Chondrocyte (in vitro differentiated cells): ENCODE data around the gene PTPRN2. TPM values are rescaled to one million over a fixed set of nuclear protein-coding genes. Genes with fewer than 3 reads are reported as not detected.

ENCODE experiments used
- DNase-seq: peaks from one replicate; pipeline ENCODE4 v3.0.0; 2021; ENCODE audit warnings: mixed read lengths, low spot score
- H3K27ac Mint-ChIP-seq: one replicate; pipeline ENCODE4 v1.8.0; 2021; ENCODE audit warnings: mild to moderate bottlenecking, moderate library complexity, mixed read lengths; ENCODE audit not compliant: unreplicated experiment
- H3K27me3 Mint-ChIP-seq: 2 replicates; pipeline ENCODE4 v1.8.0; 2021; ENCODE audit warnings: low read depth, mixed read lengths
- H3K36me3 Mint-ChIP-seq: 2 replicates; pipeline ENCODE4 v1.8.0; 2021; ENCODE audit warnings: low read depth, mixed read lengths
- H3K4me1 Mint-ChIP-seq: 2 replicates; pipeline ENCODE4 v1.8.0; 2021; ENCODE audit warnings: low read depth, mild to moderate bottlenecking, mixed read lengths
- H3K4me3 Mint-ChIP-seq: one replicate; pipeline ENCODE4 v1.8.0; 2021; ENCODE audit warnings: mild to moderate bottlenecking, moderate library complexity, mixed read lengths; ENCODE audit not compliant: unreplicated experiment
- H3K9me3 Mint-ChIP-seq: 2 replicates; pipeline ENCODE4 v1.8.0; 2021; ENCODE audit warnings: low read depth, mixed read lengths
- CTCF ChIP-seq: fragments of 200-600 bp; sonication (generic); IDR thresholded peaks from 2 replicates; pipeline ENCODE4 v1.5.0; 2021; ENCODE audit warnings: antibody characterized with exemption, mild to moderate bottlenecking, moderate library complexity
- total RNA-seq: library from RNA; stranded (reverse); gene quantifications from 3 replicates; pipeline ENCODE4 v1.2.1, GENCODE V29; 2021

The PTPRN2 gene
- total RNA-seq, 1 donor from 2014 or later = 0.30 TPM

GRCh38 chr7:158368449-158368848 lies 219.2 kb downstream of the PTPRN2 start:
- no peak for TF ChIP-seq CTCF
- H3K27me3 Mint-ChIP-seq = no peaks in the 10 kb centered on the region
- H3K27ac Mint-ChIP-seq = no peak overlapping the region

GRCh38 chr7:158367634-158367982 lies 220.0 kb downstream of the PTPRN2 start:
- no peak for DNase-seq
- H3K4me1 Mint-ChIP-seq = no peaks in the 10 kb centered on the region
- H3K27me3 Mint-ChIP-seq = no peaks in the 10 kb centered on the region
- H3K4me3 Mint-ChIP-seq = no peak overlapping the region
- no peak for TF ChIP-seq CTCF
- H3K27ac Mint-ChIP-seq = no peak overlapping the region
- peaks cover 7% of the 10 kb centered on the region for H3K9me3 Mint-ChIP-seq
- H3K36me3 Mint-ChIP-seq = no peaks in the 10 kb centered on the region

More at GRCh38 chr7:158368449-158368848, 219.2 kb downstream of the PTPRN2 start:
- DNase-seq = peak; percentile 46
- Mint-ChIP-seq H3K36me3 (no peaks in the 10 kb centered on the region), H3K4me3 (no peak overlapping the region), H3K9me3 (peaks cover 3% of the 10 kb centered on the region), H3K4me1 (no peaks in the 10 kb centered on the region)

- Mint-ChIP-seq H3K9me3 (peaks cover 10% of the 10 kb centered on the region), H3K4me1 (no peaks in the 10 kb centered on the region), H3K27ac (no peak overlapping the region), H3K36me3 (no peaks in the 10 kb centered on the region), H3K27me3 (no peaks in the 10 kb centered on the region), H3K4me3 (no peak overlapping the region)
- peak; percentile 64 for DNase-seq
- TF ChIP-seq CTCF = no peak
Observed at GRCh38 chr7:158366916-158367633, 220.5 kb downstream of the PTPRN2 start.

- H3K27ac Mint-ChIP-seq = no peak overlapping the region
- H3K27me3 Mint-ChIP-seq = no peaks in the 10 kb centered on the region
- no peaks in the 10 kb centered on the region for H3K36me3 Mint-ChIP-seq
- H3K4me3 Mint-ChIP-seq = no peak overlapping the region
- peaks cover 13% of the 10 kb centered on the region for H3K9me3 Mint-ChIP-seq
- DNase-seq = peak; percentile 43
- TF ChIP-seq CTCF = no peak
- no peaks in the 10 kb centered on the region for H3K4me1 Mint-ChIP-seq
Observed at GRCh38 chr7:158366346-158366745, 221.3 kb downstream of the PTPRN2 start.

- no peak overlapping the region for H3K27ac Mint-ChIP-seq
- H3K27me3 Mint-ChIP-seq = no peaks in the 10 kb centered on the region
- H3K4me1 Mint-ChIP-seq = no peaks in the 10 kb centered on the region
- H3K9me3 Mint-ChIP-seq = peaks cover 13% of the 10 kb centered on the region
- H3K36me3 Mint-ChIP-seq = no peaks in the 10 kb centered on the region
- H3K4me3 Mint-ChIP-seq = no peak overlapping the region
- no peak for TF ChIP-seq CTCF
- DNase-seq = peak; percentile 37
Observed at GRCh38 chr7:158365267-158365666, 222.4 kb downstream of the PTPRN2 start.
